H54 (cell line): ENCODE data around the gene ACOX1.

Source experiments
- DNase-seq: peaks from one replicate; pipeline ENCODE4 v3.0.0; 2011; ENCODE audit warnings: low spot score, mixed read lengths; ENCODE audit not compliant: insufficient read length
- FAIRE-seq: peaks from 3 replicates; lab custom pipeline; 2011; peaks lifted over from hg19 to GRCh38; lab: Jason Lieb, UNC
- POLR2A ChIP-seq: IDR thresholded peaks from 2 replicates; pipeline ENCODE4 v1.6.1; 2011; ENCODE audit warnings: low read depth, mild to moderate bottlenecking, low read length

ACOX1 gene

GRCh38 chr17:76014925-76015261, 35.9 kb upstream of the ACOX1 start:
- no peak for FAIRE-seq
- no peak for TF ChIP-seq POLR2A
- DNase-seq = no peak

- no peak for TF ChIP-seq POLR2A
- FAIRE-seq (no peak), DNase-seq (peak; percentile 93)
Observed at GRCh38 chr17:76014100-76014924, 35.3 kb upstream of the ACOX1 start.

DNA sequence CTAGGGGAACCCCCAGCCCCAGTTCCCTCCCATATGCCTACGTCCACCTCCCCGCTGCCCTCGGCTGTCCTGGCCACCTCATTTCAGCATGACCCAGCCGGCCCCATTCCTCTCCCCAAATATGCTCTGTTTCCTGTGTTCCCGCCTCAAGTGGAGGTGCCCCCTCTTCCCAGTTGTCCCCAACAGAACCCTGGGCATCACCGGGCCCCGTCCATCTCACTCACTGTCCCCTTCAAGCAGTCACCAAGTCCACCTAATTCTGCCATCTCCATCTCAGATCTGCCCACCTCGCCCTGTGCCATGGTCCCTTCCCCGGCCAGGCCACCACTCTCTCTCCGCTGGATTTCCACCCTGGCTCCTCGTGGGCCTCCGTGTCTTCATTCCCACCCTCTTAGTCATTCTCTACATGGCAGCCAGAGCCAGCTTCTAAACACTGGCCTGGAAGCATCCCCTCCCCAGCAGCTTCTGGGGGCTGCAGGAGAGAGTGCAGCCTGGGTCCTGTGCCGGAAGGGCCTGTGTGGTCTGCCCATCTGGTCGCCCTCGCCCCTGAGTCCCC, 34.5 kb upstream of the ACOX1 start:
- DNase-seq = peak; percentile 49
- TF ChIP-seq POLR2A = no peak
- FAIRE-seq = no peak

DNA sequence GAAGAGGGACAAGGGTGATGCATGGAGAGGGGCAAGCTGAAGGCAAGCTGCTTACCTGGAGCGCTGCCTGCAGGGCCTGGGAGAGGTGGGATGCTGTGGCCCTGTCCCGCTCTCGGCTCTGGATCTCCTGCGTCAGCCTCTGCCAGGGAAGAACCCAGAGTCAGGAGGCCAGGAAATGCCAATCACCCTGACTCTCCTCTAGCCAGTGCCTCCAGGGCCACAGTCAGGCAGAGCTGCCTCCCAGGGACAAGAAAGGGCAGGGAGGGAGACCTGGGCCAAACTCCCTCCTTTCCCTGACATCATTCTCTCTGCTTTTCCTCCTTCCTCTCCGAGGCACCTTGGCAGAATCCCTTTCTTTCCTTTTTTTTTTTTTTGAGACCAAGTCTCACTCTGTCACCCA, 33.0 kb upstream of the ACOX1 start:
- FAIRE-seq = no peak
- peak; percentile 69 for DNase-seq

GRCh38 chr17:76009969-76010661, 31.1 kb upstream of the ACOX1 start:
- FAIRE-seq (no peak), DNase-seq (no peak)
- no peak for TF ChIP-seq POLR2A

More for the DNA sequence above, 33.0 kb upstream of the ACOX1 start:
- no peak for TF ChIP-seq POLR2A

- DNase-seq (no peak), FAIRE-seq (no peak)
- TF ChIP-seq POLR2A = no peak
Observed at GRCh38 chr17:76009447-76009846, 30.5 kb upstream of the ACOX1 start.

DNA sequence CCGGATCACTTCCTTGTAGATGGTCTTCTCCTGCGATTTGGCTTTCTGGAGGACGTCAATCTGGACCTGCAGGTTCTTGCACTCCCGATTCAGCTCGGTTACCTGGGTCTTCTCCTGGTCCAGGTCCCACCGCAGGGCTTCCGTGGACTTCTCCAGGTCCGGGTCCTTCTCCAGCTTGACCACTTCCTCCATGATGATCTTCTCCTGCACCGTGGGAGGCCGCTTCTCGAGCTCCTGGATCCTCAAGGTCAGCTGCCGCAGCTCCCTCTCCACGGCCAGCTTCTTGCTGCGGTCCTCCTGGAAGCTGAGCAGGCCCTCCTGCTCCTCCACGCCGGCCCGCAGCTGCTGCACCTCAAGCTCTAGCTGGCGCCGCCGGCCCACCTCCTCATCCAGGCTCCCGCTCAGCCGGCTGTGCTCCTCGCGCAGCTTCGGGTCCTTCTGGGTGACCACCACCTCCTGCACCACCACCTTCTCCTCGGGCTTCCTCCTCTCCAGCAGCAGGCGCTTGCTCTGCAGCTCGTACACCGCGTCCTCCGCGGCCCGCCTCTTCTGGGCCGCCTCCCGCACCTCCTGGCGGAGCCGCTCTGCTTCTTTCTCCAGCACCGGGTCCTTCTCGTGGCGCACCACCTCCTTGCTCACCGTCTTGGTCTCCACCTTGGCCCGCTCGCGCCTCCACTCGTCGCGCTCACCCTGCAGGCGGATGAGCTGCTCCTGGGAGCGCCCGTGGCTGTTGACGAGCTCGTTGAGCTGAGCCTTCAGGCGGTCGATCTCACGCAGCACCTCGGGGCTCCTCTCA, 29.9 kb upstream of the ACOX1 start:
- no peak for TF ChIP-seq POLR2A
- FAIRE-seq = no peak
- no peak for DNase-seq

DNA sequence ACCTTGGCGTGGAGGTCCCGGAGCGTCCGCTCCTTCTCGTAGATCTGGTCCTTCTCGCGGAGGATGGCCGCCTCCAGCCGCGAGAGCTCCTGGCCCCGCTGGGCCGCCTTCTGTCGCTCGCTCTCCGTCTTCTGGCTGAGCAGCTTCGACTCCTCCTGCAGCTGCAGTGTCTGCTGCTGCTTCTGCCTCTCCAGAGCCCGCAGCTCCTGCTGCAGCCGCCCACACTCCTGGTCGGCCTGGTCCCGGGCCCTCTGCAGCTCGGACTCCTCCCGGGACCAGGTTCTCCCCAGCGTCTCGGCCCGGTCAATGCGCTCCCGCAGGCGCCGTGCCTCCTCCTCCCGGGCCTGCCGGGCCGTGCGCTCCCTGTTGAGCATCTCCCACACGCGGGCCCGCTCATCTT, 29.2 kb upstream of the ACOX1 start:
- DNase-seq = no peak
- no peak for FAIRE-seq
- TF ChIP-seq POLR2A = no peak

- FAIRE-seq (no peak), DNase-seq (no peak)
- no peak for TF ChIP-seq POLR2A
Observed at GRCh38 chr17:76007850-76008165, 28.8 kb upstream of the ACOX1 start.

GRCh38 chr17:76007131-76007849, 28.3 kb upstream of the ACOX1 start:
- no peak for TF ChIP-seq POLR2A
- no peak for DNase-seq
- FAIRE-seq = no peak

GRCh38 chr17:76005263-76006149, 26.5 kb upstream of the ACOX1 start:
- DNase-seq (peak; percentile 86), FAIRE-seq (no peak)
- TF ChIP-seq POLR2A = no peak

GRCh38 chr17:76004750-76005262, 25.8 kb upstream of the ACOX1 start:
- FAIRE-seq = no peak
- no peak for DNase-seq
- no peak for TF ChIP-seq POLR2A

DNA sequence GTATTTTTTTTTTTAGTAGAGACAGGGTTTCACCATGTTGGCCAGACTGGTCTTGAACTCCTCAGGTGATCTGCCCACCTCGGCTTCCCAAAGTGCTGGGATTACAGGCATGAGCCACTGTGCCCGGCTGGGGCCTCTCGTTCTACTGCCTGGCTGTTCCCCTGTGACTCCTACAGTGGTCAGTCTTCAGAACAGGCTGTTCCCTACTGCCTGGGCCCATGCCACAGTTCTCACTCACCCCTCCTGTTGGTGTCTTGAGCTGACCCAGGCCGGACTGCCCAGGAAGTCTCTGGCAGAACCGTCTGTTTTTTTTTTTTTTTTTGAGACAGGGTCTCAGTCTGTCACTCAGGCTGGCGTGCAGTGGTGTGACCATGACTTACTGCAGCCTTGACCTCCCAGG, 24.9 kb upstream of the ACOX1 start:
- TF ChIP-seq POLR2A = no peak
- no peak for DNase-seq
- FAIRE-seq = no peak
